Suprapubic skin (tissue), 4 donors: Measurements from ENCODE around the gene TANC1. TPM values are rescaled to one million over a fixed set of nuclear protein-coding genes. Genes with fewer than 3 reads are reported as not detected.
A peak's percentile ranks its signal among the peaks of the same experiment; 100 is the strongest.
"Not testable (repeated sequence)": the region's sequence is repeated elsewhere in the genome, so short reads cannot be mapped to it uniquely, and the experiment has no call there.

Source experiments
- DNase-seq, 2 donors: peaks; one replicate each; pipeline ENCODE4 v3.0.0-alpha.2; 2019; ENCODE audit warnings: low spot score in 2 of 2
- H3K27ac ChIP-seq: fragments of 200-600 bp; sonication (generic); one replicate; pipeline ENCODE4 v1.5.1; 2019
- H3K27me3 ChIP-seq: fragments of 200-600 bp; sonication (generic); one replicate; pipeline ENCODE4 v1.5.1; 2019
- H3K36me3 ChIP-seq: fragments of 200-600 bp; sonication (generic); one replicate; pipeline ENCODE4 v1.5.1; 2019
- H3K4me1 ChIP-seq: fragments of 200-600 bp; sonication (generic); one replicate; pipeline ENCODE4 v1.5.1; 2019
- H3K4me3 ChIP-seq: fragments of 200-600 bp; sonication (generic); one replicate; pipeline ENCODE4 v1.5.1; 2019; ENCODE audit warnings: mild to moderate bottlenecking
- H3K9me3 ChIP-seq: fragments of 200-600 bp; sonication (generic); one replicate; pipeline ENCODE4 v1.5.1; 2019
- EP300 ChIP-seq: sonication (generic); formaldehyde crosslinking; IDR thresholded peaks from one replicate; pipeline ENCODE4 v1.6.1; 2017; ENCODE audit warnings: antibody characterized with exemption
- POLR2A ChIP-seq, 2 donors: fragments of 450-650 bp; IDR thresholded peaks; one replicate each; pipeline ENCODE4 v1.6.1; 2017; ENCODE audit warnings: antibody characterized with exemption in 2 of 2, mild to moderate bottlenecking in 2 of 2, moderate library complexity in 2 of 2
- POLR2AphosphoS5 ChIP-seq, 3 donors: sonication (generic); formaldehyde crosslinking; IDR thresholded peaks; one replicate each; pipeline ENCODE4 v1.6.1; 2017; ENCODE audit warnings: antibody characterized with exemption in 3 of 3
- WGBS: methylation state at CpG from one replicate; pipeline ENCODE4 v1.1.5; 2018; 5-methylcytosine and 5-hydroxymethylcytosine counted together
- total RNA-seq, 4 donors: library from RNA; depleted of rRNA; stranded (reverse); fragments of >200 nt; gene quantifications; one replicate each; pipeline ENCODE4 v1.1.0, GENCODE V29; 2016
- TF ChIP-seq, protein P1 (sequence below), 2 donors: fragments of 200-600 bp in 1 of 2; fragments of 450-650 bp in 1 of 2; sonication (generic) in 1 of 2; IDR thresholded peaks; one replicate each; pipeline ENCODE4 v1.5.1; 2016 to 2019; ENCODE audit warnings: antibody characterized with exemption in 2 of 2, mild to moderate bottlenecking in 1 of 2, moderate library complexity in 1 of 2

The TANC1 gene
- total RNA-seq, 4 donors from 2014 or later = 57.6 to 260 (median 88.3) TPM

DNA sequence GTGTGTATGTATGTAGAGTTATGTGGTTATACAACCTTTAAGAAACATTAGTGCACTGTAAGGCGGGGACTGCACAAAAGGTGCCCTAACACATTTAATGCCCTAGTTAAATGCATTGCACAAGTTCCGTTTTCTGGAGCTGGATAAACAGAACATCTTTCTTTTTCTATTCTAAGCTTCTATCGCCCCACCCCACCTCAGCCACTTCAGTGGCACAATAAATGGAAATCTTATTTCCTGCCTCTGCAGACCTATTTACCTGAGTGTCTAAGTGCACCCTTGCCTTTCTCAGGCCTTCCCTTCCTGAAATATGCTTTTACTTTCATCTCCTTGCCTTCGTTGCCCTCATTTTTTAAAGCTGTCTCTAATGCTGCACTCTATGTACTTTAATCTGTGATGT is 123.5 kb downstream of the TANC1 start:
- DNase-seq = no peak
- no peaks in the 10 kb centered on the region for H3K36me3 ChIP-seq
- H3K27me3 ChIP-seq = no peaks in the 10 kb centered on the region
- H3K4me3 ChIP-seq = no peak overlapping the region
- peaks cover 71% of the 10 kb centered on the region for H3K4me1 ChIP-seq
- no peaks in the 10 kb centered on the region for H3K9me3 ChIP-seq
- TF ChIP-seq POLR2AphosphoS5 (IDR thresholded peaks at IDR 0.05) = no peak
- no peak for TF ChIP-seq EP300
- TF ChIP-seq, protein P1, sequence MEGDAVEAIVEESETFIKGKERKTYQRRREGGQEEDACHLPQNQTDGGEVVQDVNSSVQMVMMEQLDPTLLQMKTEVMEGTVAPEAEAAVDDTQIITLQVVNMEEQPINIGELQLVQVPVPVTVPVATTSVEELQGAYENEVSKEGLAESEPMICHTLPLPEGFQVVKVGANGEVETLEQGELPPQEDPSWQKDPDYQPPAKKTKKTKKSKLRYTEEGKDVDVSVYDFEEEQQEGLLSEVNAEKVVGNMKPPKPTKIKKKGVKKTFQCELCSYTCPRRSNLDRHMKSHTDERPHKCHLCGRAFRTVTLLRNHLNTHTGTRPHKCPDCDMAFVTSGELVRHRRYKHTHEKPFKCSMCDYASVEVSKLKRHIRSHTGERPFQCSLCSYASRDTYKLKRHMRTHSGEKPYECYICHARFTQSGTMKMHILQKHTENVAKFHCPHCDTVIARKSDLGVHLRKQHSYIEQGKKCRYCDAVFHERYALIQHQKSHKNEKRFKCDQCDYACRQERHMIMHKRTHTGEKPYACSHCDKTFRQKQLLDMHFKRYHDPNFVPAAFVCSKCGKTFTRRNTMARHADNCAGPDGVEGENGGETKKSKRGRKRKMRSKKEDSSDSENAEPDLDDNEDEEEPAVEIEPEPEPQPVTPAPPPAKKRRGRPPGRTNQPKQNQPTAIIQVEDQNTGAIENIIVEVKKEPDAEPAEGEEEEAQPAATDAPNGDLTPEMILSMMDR (IDR thresholded peaks at IDR 0.05) = no peak
- no peak for TF ChIP-seq POLR2A (IDR thresholded peaks at IDR 0.05)
- H3K27ac ChIP-seq = peak overlapping the region; percentile 62
- WGBS = 16% methylated on average over 4 of the region's 4 CpGs

DNA sequence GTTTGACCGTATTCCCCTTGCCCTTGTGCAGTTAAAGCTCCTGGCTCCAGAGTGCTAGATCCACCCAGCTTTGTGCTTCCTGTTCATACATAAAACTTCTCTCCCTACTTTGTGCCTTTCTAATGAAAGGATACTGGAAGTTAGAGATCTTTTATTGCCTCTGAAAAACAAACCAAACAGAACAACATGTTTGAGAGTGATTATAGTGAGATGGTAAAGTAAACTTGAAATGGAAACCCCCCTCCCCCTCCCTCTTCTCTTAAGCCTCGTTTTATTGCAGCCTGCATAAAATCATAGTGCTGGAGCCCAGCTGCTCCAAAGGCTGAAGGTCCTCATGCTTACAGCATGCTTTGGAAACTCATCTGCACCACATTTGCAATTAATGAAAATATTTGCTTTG is 125.1 kb downstream of the TANC1 start:
- no peaks in the 10 kb centered on the region for H3K27me3 ChIP-seq
- peaks cover 69% of the 10 kb centered on the region for H3K4me1 ChIP-seq
- H3K27ac ChIP-seq = peak overlapping the region; percentile 62
- H3K9me3 ChIP-seq = no peaks in the 10 kb centered on the region
- TF ChIP-seq EP300 = no peak
- TF ChIP-seq, protein P1 (IDR thresholded peaks at IDR 0.05) = no peak
- no peak for TF ChIP-seq POLR2AphosphoS5 (IDR thresholded peaks at IDR 0.05)
- no peak for TF ChIP-seq POLR2A (IDR thresholded peaks at IDR 0.05)
- no peak overlapping the region for H3K4me3 ChIP-seq
- whole genome bisulfite sequencing = 8% methylated on average over 2 of the region's 2 CpGs
- no peak for DNase-seq
- H3K36me3 ChIP-seq = no peaks in the 10 kb centered on the region

DNA sequence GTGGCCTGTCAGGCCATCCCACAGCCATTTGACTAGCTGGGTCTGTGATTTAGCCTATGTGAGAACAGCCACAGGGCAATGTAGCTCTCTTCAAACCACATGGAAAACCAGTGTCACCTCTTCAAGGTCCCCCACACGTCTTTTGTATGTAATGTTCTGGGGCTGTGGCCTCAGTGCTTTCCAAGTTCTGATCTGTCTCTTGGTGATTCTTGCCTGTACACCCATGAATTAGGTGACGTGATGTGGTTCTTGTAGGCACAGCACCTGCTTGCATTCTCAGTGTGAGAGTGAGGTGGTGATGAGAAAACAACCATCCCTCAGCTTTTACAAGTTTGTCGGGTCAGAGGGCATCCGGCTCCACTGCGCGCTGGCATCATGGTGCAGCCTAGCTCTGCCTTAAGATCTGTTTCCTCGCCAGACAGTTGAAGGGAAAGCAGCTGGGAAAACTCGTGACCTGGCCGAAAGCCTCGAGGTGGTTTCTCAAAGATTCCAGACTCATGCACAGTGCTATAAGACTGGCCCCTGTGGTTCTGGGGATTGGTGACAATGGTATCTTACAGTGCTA is 125.8 kb downstream of the TANC1 start:
- no peaks in the 10 kb centered on the region for H3K27me3 ChIP-seq
- peak in 1 of 2 donors; percentile 71 for DNase-seq

DNA sequence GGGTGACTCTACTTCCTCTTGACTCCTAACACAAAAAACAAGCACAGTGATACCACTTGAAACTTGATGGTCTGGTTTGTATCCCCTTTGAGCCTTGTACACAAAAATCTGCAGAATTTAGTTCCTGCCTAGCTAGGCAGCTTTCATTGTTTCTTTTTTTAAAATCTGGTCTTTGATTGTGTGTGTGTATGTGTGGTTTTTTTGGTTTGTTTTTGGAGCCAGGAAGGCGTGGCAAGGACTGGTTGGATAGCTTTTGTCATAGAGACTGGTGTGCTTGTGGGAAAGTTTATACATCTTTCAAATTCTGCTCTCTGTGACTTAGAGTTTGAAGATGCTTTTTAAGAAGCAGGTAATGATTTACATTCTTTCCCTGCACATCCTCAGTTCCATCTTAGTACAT is 127.4 kb downstream of the TANC1 start:
- Histone ChIP-seq H3K4me1 (peaks cover 51% of the 10 kb centered on the region), H3K27ac (no peak overlapping the region), H3K36me3 (no peaks in the 10 kb centered on the region), H3K27me3 (no peaks in the 10 kb centered on the region), H3K9me3 (no peaks in the 10 kb centered on the region), H3K4me3 (no peak overlapping the region)
- TF ChIP-seq POLR2A (IDR thresholded peaks at IDR 0.05) (no peak), POLR2AphosphoS5 (IDR thresholded peaks at IDR 0.05) (no peak), EP300 (no peak)
- TF ChIP-seq, protein P1 (IDR thresholded peaks at IDR 0.05) = no peak
- 52% methylated on average over 1 of the region's 1 CpG for WGBS
- no peak for DNase-seq

More for the DNA sequence above, 125.8 kb downstream of the TANC1 start:
- TF ChIP-seq POLR2A (IDR thresholded peaks at IDR 0.05) (no peak), EP300 (no peak), POLR2AphosphoS5 (IDR thresholded peaks at IDR 0.05) (no peak)
- TF ChIP-seq, protein P1 (IDR thresholded peaks at IDR 0.05) = no peak
- no peak overlapping the region for H3K4me3 ChIP-seq
- peak overlapping the region; percentile 62 for H3K27ac ChIP-seq
- H3K36me3 ChIP-seq = no peaks in the 10 kb centered on the region
- peaks cover 67% of the 10 kb centered on the region for H3K4me1 ChIP-seq
- WGBS = 21% methylated on average over 8 of the region's 10 CpGs
- no peaks in the 10 kb centered on the region for H3K9me3 ChIP-seq

DNA sequence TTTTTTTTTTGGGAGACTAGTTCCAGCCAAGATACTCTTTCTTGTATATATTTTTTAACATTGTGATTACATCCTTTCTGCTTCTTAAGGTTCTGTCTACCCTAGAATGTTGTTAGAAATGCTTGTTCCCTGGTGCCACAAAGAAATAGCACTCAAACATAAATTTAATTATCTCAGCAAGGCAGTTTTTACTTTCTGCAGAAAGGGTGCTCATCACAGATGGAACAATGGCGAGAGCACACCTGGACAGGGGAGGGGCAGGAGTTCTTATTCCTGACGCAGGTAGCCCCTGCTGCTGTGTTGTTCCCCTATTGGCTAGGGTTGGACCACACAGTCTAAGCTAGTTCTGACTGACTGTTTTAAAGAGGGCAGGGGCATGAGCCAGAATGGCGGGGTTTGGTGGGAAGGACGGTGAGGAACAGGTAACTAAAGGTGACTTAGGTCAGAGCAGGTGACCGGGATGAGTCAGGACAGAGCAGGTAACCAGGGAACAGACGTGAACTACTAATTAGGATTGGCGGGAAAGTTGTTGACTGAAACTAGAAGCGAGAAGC is 127.9 kb downstream of the TANC1 start:
- not testable (repeated sequence) for H3K36me3 ChIP-seq, H3K4me3 ChIP-seq, H3K9me3 ChIP-seq, H3K27me3 ChIP-seq, H3K27ac ChIP-seq, DNase-seq
- 93% methylated on average over 8 of the region's 8 CpGs for WGBS
- H3K4me1 ChIP-seq = peaks cover 46% of the 10 kb centered on the region

DNA sequence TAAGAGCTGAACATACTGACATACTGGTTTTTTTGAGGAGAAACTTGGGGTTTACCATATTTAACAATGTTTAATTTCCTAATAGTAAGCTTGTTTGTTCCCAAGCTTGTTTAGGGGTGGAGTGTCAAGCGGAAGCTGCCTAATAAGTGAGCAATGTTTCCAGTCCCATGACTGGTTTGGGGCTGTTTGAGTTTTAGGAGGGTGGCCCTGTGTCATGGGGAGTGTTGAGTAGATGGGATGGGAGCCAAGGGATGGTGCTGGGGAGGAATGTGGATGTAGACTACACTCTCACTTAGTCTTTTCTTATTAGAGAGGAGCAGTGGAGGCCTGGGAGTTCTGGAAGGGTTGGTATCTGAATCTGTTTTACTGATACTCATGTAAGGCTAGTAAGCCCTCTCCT is 128.5 kb downstream of the TANC1 start:
- Histone ChIP-seq H3K4me1 (peaks cover 40% of the 10 kb centered on the region), H3K27ac (no peak overlapping the region)
- TF ChIP-seq, protein P1 (IDR thresholded peaks at IDR 0.05) = no peak
- TF ChIP-seq POLR2AphosphoS5 (IDR thresholded peaks at IDR 0.05) (no peak), EP300 (no peak), POLR2A (IDR thresholded peaks at IDR 0.05) (no peak)

More for the DNA sequence above, 128.5 kb downstream of the TANC1 start:
- no peak overlapping the region for H3K4me3 ChIP-seq
- no peaks in the 10 kb centered on the region for H3K27me3 ChIP-seq
- H3K36me3 ChIP-seq = no peaks in the 10 kb centered on the region
- 68% methylated on average over 1 of the region's 1 CpG for WGBS
- no peaks in the 10 kb centered on the region for H3K9me3 ChIP-seq
- no peak for DNase-seq
